T1000 (cell line): ENCODE data around the gene UBL4B.
A peak's percentile ranks its signal among the peaks of the same experiment; 100 is the strongest.

ENCODE experiments used
- DNase-seq: peaks from one replicate; lab custom pipeline; 2025; ENCODE audit warnings: mixed read lengths; lab: John Stamatoyannopoulos, UW

Gene UBL4B

DNA sequence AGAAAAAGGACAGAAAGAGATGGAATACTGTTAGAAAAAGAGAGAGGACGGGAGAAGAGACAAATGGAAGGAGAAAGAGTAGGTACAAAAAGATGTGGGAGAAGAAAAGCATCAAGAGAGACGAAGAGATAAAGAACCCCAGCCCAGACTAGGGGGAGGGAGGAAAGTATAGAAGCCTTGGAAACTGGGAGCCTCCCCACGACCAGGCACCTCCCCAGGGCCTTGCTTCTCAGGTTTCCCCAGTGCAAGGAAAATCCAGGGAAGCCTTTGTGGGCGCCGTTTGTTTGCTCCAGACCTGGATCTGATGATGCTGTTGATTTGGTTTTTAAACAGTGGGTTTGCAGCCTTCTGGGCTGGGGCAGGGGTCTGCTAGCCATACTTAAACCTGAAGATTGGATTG lies 26.6 kb upstream of the UBL4B start:
- no peak for DNase-seq

DNA sequence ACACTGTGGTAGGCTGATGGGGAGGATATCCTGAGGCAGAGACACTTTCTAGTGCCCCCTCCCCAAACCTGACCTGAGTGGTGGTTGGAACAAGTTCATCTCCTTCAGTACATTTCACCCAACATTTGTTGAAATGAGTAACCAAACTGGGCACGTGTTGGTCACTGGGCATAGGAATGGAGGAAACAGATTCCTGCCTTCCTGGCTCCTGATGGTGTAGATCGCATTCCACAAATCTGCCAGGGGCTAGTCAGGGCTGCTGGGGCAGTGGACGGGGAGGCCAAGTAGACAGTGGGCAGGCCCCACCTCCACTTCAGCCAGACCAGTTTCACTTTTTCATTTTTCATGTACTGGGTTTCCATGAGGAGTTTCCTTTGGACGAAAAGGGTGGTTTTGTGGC lies 25.3 kb upstream of the UBL4B start:
- no peak for DNase-seq

DNA sequence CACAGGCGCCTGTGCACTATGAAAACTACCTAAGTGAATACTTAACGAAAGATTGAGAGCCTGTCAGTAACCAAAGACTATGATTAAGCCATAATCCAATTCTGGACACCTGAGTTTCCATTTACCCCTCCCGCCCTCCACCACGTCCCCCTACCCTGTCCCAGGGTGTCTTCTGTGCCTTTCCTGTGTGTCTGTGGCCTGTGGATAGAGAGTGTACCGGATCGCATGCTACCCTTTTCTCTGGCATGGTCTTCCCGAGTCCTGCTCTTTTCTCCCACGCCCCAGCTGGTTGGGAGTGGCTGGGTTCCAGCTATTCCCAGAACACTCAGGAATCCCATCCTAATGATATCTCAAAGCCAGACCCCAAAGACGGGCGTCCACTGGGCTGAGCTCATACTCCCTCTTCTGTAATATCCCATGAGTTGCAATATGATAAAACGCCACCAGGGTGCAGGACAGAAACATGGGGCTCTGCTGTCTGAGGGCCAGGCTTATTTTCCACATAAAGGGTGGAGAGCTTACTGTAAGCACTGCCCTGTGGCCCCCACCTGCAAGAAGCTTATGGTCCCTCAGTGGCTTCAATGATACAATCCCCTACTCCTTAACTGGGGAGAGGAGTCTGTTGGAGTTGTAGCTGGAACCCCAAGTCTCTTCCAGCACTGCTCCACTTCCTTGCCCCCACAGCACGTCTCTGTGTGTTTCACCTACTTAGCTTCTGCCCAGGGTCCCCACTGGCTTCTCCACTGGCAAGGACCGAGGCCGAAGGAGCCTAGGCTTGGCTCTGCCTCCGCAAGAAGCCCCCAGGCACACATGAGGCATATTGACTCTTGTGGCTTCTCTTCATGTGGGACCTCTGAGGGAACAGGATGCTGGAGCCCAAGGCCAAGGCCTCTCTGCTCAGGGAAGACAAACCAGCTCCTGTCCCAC lies 24.2 kb upstream of the UBL4B start:
- DNase-seq, result no peak

DNA sequence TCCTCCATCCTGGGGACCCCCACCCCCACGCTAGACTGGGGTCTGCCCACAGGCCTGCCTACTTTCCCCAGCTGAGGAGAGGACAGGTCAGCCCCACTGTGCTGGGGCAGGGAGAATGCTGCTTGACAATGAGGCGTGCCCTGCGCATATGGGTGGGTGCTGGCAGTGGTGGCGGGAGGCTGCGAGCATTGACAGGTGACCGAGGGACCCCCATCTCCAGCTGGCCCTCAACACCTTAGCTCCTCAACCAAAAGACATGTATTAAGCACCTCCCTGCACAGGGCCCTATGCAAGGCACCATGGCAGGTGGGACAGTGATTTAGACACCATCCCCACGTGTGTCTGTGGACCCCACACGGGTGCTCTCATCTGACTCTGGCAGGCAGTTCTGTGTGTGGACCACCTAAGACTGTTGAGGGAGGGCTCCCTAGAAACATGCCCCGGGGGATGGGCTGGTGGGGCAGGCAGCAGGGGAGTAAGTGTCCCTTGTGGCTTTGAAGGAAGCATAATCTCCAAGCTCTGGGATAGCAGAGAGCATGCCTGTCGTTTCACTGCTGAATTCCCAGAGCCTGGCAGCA lies 23.4 kb upstream of the UBL4B start:
- no peak for DNase-seq

DNA sequence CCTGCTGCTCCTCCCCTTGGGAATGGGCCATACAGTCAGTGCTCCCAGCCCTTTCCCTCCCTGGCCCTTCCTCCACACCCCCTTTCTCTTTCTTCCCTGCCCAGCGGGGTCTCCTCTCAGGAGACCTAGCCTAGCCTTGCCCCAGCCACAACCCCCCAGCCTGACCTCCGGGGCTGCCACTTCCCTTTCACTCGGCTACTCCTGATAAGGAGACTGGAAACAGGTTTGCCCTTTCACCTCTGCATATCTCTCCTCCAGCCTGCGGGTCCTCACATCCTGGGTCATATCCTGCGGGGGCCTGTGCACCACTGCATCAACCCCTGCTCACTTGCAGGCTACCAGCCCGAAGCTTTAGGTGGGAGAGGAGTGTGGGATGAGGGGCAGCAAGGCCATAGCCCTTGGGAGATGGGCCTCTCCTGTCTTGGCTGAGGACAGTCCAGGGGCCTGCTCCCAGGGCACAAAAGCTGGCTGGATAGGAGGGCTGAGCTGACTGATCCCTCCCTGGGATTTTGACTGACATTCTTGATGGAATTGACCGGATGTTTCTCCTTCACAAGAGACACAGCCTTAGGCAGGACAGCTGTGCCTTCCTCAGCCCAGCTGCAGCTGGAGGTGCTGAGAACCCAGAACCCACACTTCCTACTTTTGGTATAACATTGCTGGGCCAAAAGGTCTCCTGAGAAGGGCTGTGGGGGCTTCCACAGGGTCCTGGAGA lies 22.5 kb upstream of the UBL4B start:
- DNase-seq, result no peak

DNA sequence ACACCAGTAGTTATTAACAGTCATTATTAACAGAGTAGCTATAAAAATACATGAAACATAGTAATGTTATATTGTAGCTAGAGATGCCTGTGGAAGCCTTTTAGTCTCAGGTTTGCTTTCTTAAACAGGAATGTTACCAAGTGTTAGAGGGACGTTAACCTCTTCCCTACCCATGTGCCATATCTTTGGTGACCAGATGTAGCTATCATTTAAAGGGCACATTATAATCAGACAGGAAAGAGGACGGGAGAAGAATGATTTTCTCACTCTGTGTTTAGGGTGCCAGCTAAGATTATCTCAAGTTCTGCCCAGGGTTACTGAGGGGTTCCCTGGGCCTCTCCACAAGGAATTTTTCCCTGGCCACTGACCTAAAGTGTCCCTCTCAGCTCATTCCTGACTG lies 20.9 kb upstream of the UBL4B start:
- no peak for DNase-seq

DNA sequence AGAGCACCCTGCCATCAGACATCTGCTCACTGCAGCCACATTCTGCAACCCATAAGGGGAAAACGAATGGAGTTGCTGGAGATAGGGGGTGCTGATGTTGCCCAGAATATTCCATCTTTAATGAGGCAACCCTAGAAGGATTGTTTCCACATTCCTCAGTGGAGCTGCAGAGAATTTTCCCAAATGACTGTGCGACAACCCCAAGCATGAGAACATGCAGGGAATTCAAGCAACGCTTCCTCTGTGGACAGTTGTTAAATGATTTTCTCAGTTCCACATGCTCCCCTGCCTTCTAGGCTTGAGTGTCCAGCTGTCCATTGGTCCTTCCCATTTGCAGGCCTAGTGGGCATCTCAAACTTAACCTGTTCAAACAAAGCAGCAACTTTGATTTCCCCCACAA lies 20.5 kb upstream of the UBL4B start:
- no peak for DNase-seq

DNA sequence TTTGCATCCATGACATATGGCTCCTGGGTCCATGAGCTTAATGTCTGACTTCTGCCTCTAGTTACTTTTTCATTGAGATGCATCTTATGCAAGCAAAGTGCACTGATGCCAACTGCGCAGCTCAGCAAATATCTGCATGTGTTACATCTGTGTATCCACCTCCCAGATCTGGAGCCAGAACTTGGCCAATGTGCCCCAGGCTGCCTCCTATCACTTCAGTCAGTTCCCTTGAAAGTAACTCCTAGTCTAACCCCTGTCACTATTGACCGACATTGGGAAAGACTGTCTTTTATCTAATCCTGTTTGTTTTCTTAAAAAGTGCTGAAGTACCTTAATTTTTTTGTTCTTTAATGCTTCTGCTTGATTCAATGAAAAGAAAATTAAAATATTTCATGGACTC lies 19.3 kb upstream of the UBL4B start:
- no peak for DNase-seq

DNA sequence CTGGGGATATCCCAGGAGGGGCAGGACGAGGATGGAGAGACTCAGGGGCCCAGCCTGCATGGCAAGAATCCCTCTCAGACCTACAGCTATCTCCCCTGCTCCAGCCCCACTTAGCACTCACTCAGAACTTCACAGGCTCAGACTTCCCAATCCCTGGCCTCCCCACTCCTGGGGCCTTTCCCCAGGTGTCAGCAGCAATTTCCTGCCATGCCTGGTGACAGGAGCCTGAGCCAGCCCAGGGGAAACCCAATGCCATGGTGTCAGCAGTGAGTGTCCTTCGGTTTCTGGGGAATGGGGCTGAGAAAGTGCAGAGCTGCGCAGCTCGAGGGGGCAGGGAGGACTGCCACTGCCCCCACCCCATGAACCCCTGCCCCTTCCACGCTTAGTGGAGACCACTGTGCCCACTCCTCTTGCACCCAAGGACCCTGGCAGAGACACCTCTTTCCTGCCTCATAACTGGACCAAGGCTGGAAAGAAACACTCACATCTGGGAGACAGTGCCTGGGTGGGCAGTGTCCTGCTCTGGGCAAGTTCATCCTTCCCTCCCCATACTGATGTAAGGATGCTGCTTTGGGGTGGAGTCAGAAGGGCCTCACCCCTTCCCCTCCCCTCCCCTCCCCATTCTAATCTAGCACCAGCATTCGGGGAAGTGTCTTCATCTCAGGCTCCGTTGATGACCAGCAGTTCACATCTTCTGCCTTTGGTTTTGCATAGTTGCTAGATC lies 17.1 kb upstream of the UBL4B start:
- no peak for DNase-seq

DNA sequence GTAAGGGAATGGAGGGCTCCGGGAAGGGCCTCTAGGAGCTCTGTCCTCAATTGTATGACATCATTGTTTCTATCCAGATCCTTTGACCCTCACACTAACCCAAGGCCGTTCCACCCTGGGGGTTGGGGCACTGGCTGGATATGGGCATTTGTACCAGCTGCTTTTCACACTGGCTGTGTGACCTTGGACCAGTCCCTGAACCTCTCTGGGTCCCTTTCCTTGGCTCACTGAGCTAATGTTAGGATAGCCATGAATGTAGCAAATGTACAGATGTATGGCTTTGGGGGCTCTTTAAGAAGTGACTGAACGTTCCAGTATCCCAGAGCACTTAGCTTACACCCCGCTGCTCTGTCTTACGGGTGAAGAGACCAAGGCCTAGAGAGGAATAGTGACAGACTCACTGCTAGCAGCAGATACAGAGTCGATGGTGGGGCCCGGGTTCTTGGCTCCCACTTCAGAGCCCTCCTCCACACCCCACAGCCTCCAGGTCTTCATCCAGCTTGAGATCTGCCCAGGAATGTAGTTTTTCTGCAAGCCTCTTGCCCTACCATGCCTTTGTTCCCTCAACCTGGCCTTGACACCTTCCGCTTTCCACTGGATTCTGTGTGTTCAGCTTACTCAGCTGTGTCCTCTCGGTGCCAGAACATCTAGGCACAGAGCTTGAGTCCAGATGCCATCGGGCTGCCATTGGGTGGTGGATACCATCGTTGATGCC lies 14.6 kb upstream of the UBL4B start:
- no peak for DNase-seq

DNA sequence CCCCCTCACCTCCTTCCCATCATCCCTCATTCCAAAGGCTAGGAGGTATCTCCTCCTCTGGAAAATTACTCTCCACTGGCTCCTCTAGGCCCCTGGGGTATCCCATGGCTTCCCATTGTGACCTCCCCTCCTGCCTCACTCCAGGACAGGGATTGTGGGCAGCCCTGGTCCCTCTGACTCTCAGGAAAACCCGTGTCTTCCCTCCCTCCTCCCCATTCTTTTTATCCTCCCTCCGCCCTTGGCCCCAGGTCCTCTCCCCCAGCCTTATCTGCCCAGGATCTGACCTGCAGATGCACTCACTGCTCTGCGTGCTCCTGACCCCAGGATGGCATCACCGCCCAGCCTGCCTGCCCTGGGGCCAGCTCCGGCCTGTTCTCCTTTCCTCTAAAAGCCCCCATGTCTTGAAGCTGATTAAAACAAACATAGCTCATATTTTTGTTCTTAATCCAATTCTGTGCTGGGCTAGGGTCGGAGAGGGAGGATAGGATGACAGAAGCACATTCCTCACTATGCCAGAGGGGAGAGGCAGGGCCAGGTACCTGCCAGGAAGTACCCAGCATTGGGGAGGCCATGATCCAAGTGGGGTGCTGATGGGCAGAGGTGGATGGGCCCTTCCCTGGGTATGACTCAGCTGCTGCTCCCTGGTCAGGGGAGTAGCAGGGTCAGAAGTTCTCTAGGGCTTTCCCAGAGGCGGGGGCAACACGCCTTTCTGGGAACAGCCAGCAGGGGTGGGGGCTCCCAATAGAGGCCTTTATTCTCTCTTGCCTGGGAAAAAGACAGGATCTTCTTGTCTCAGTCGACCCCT lies 13.8 kb upstream of the UBL4B start:
- no peak for DNase-seq

DNA sequence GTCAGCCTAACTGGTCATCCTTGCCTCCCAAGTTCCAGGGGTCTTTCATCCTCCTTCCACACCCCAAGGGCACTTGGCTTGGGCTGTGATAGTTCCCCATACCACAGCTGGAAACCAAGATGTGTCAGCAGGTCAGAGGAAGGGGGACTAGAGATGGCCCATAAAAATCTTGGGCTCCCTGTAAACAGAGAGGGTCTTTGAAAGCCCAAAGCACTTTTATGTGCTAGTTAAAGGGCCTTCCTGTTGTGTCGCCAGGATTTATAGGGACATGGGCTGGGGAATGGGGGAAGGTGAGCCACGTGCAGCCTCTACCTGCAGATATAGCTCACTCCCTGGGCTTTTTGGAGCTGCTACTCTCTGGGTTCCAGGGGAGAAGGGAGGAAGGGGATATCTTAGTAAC lies 11.9 kb upstream of the UBL4B start:
- no peak for DNase-seq

DNA sequence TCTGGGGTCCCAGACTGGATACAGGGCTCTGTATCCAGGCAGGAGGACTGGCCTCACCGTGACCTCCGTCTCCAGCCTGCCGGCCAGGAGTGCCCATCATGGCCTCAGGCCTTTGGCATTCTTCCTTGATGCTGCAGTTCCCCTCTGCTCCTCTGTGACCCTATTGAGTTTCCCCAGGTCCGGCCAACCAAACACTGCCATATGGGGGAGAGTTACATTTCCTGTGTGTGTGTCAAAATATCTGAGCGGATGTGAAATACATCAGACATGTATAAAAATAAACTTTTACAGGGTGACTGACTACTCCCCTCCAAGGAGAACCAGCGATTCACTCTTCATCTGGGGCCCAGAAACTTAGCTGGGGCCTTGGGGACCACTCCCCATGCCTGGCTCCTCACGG lies 10.2 kb upstream of the UBL4B start:
- no peak for DNase-seq

DNA sequence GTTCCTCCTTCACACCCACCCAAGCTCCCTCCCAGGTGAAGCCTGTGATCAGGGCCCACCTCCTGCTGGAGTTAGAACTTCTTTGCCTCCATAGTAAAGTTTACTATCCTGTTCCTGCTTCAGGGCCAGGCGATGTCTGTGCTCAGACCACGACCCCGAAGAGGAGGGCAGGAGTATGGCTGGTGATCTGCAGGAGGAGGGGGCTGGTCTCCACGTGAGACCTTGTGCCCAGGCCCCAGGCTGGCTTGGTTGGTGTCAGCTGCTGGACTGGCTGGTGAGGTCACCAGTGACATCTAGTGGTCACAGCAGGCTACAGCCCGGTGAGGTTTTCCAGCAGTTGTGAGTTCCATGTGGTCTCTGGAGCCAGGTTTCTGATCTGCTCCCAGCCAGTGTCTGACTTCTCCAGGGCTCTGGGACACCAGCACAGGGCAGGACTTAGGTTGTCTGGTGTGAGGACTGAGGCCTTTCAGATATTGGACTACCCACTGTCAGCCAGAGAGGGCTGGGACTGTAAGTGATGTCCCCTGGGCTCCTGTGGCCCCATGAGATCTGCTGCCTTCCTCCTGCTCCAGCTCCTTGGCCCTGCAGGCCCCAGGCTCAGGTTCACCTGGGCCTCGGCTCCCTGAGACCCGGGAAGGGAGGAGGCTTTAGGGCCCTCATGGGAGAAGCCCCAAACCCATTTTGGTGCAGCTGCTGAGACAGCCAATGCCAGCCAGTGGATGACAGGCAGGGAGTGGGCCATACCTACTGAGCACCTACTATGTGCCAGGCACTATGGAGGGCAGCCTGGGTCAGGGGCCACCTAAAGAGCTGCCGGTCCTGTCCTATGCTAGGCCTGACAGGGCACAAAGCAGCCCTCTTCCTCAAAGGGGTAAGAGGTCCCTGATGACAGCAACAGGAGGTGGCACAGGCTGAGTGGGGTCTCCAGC lies 6.0 kb upstream of the UBL4B start:
- peak; percentile 52 for DNase-seq

DNA sequence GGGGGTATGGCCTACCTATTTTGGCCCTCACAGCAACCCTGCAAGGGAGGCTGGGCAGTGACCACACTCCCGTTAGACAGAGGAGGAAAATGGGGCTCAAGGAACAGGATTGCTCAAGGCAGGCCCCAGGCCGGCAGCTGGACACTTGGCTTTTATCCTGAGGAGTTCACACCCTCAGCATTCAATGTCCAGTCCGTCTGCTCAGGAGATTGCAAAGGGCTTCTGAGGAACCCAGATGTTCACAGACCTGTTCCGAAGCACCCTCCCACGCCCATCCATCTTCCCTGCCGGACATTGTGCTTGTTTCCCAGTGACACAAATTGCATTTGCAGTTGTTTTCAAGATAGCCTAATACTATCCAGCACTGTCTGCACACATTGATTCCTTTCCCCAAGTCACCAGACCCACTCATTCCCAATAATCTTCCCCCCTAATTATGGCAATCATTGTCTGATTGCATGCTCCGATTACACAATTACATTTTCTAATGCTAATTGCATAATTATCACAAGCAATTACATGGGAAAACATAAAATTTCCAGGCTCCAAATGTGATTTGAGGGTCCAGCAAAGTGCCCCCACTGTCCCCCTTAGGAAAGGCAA lies 4.3 kb upstream of the UBL4B start:
- DNase-seq, result no peak

DNA sequence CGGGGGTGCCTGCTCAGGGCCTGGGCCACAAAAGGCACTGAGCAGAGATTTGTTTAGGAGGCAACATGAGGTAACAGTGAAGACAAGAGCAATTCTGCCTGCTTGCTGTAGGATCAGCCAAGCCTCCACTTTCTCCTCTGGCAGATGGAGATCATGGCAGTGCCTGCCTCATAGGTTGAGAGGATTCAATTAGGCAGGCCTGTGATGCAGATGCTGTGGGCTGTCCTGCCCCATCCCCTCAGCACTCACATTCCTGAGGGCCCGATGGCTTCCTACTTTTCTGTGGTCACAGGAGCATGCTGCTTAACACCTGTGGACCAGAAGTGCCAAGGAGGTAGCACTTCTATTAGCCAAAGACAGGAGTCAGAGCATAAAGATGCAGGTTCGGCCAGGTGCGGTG lies 1.2 kb upstream of the UBL4B start:
- DNase-seq, result no peak

DNA sequence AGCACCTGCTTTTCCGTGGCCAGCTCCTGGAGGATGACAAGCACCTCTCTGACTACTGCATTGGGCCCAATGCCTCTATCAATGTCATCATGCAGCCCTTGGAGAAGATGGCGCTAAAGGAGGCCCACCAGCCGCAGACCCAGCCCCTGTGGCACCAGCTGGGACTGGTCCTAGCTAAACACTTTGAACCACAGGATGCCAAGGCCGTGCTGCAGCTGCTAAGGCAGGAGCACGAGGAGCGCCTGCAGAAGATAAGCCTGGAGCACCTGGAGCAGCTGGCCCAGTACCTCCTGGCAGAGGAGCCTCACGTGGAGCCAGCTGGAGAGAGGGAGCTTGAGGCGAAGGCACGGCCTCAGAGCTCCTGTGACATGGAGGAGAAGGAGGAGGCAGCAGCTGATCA lies 413 bp downstream of the UBL4B start:
- DNase-seq, result no peak

DNA sequence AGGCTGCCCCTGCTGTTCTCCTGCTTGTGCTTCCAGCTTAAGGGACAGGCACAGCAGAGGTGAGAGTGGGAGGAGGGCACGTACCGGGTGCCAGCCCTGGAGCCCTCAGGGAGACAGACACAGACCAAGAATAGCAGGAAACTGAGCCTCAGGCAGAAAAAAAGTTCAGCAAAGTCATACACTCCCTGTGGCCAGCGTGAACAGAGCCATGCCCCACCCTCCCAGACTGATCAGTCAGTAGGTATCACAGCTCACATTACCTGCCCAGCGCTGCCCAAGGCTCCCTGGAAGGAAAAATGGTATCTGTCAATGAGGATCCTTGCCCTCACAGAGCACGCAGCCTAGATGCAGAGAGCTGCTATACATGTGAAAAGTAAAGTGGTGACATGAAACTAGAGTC lies 1.3 kb downstream of the UBL4B start:
- DNase-seq, result no peak

DNA sequence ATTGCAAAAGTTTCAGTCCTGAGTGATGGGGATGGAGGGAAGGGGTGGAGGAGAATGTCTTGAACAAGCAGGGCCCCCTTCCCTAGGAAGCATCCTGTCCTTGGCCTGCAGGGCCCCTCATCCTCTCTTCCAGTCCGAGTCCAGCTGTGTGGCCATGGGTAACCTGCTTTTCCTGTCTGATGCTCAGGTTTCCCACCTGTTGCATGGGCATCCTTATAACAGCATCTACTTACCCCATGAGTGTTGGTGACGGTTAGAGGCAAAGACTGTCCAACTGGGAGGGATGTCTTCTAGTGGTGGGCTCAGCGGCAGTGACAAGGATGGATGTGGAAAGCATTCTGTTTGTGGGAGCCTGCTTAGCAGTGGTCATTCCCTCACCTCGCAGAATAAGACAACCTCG lies 1.9 kb downstream of the UBL4B start:
- DNase-seq, result no peak
